Naive B cell (primary cell): ENCODE results near the gene NFIA. TPM values are rescaled to one million over a fixed set of nuclear protein-coding genes. Genes with fewer than 3 reads are reported as not detected.
"Not testable (repeated sequence)": the region's sequence is repeated elsewhere in the genome, so short reads cannot be mapped to it uniquely, and the experiment has no call there.

ENCODE experiments used
- ATAC-seq, 2 donors: fragments of 150-1000 bp; cut with Tn5 transposase; 2 replicates each; pipeline ENCODE4 v1.10.0; 2021; ENCODE audit warnings: low read depth in 2 of 2, mild to moderate bottlenecking in 2 of 2, moderate library complexity in 2 of 2
- DNase-seq: peaks from one replicate; pipeline ENCODE4 v3.0.0; 2022
- H3K27ac Mint-ChIP-seq, 6 donors: one replicate each; pipeline ENCODE4 v1.8.0; 2020 to 2022; ENCODE audit warnings: mild to moderate bottlenecking in 6 of 6, mixed read lengths in 6 of 6, moderate library complexity in 5 of 6, inconsistent platforms in 2 of 6
- H3K27me3 Mint-ChIP-seq, 3 donors: one replicate each; pipeline ENCODE4 v1.8.0; 2021 to 2022; ENCODE audit warnings: mixed read lengths in 3 of 3, mild to moderate bottlenecking in 1 of 3
- H3K36me3 Mint-ChIP-seq, 2 donors: one replicate each; pipeline ENCODE4 v1.8.0; 2020 to 2022; ENCODE audit warnings: mixed read lengths in 2 of 2, inconsistent platforms in 1 of 2, mild to moderate bottlenecking in 1 of 2
- H3K4me1 Mint-ChIP-seq, 3 donors: one replicate each; pipeline ENCODE4 v1.8.0; 2020 to 2022; ENCODE audit warnings: mixed read lengths in 3 of 3, inconsistent platforms in 1 of 3, mild to moderate bottlenecking in 1 of 3, moderate library complexity in 1 of 3
- H3K4me3 Mint-ChIP-seq, 8 donors: one replicate each; pipeline ENCODE4 v1.8.0; 2020 to 2022; ENCODE audit warnings: mild to moderate bottlenecking in 8 of 8, mixed read lengths in 8 of 8, moderate library complexity in 8 of 8, inconsistent platforms in 2 of 8
- H3K9me3 Mint-ChIP-seq, 7 donors: one replicate each; pipeline ENCODE4 v1.8.0; 2020 to 2022; ENCODE audit warnings: mixed read lengths in 7 of 7, mild to moderate bottlenecking in 5 of 7, inconsistent platforms in 2 of 7, moderate library complexity in 1 of 7
- polyA plus RNA-seq, 6 donors: library from polyadenylated mRNA; unstranded; fragments of 300-500 nt; fragmentation: Illumina TruSeq; gene quantifications; one replicate each; pipeline ENCODE4 v1.2.3, GENCODE V29; 2021; ENCODE audit warnings: low read depth in 6 of 6

The NFIA gene
- polyA plus RNA-seq, 6 donors from 2014 or later = 0.77 to 5.7 (median 1.4) TPM

DNA sequence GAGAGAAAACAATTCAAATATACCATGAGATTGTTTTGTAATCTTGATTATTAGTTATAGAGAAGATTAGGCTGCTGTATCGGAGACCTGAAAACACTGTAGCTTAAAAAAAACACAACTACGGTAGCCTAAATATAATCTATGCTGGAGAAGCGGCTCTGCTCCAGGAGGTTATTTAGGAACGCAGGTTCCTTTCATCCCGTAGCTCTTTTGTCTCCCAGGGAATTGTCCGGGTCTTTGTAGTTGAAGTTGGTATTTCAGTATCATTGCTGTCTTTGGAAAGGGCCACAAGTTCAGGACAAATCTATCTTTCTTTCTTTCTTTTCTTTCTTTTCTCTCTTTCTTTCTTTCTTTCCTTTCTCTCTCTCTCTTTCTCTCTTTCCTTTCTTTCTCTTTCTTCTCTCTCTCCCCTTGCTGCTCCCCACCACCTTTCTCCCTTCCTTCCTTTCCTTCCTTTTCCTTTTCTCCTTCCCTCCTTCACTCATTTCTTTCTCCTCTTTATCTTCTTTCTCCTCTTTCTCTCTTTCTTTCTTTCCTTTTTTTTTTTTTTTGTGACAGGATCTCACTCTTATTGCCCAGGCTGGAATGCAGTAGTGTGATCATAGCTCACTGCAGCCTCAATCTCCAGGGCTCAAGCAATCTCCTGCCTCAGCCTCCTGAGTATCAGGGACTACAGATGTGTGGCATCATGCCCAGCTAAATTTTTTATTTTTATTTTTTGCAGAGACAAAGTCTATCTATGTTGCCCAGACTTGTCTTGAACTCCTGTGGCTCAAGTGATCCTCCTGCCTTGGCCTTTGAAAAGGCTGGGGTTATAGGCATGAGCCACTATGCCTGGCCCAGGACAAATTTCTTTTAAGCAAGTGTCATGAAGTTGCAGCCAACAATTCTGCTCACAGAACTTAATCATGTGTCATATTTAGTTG lies 10.9 kb upstream of the NFIA start:
- ATAC-seq = no peak
- Mint-ChIP-seq H3K4me3 (no peak overlapping the region), H3K36me3 (no peaks in the 10 kb centered on the region), H3K27me3 (peaks cover 0 to 1% (median 0%) of the 10 kb centered on the region in 3 donors), H3K9me3 (no peaks in the 10 kb centered on the region), H3K27ac (peak overlapping the region in 1 of 6 donors; percentile 64), H3K4me1 (peaks cover 2 to 4% (median 4%) of the 10 kb centered on the region in 3 donors)
- no peak for DNase-seq

DNA sequence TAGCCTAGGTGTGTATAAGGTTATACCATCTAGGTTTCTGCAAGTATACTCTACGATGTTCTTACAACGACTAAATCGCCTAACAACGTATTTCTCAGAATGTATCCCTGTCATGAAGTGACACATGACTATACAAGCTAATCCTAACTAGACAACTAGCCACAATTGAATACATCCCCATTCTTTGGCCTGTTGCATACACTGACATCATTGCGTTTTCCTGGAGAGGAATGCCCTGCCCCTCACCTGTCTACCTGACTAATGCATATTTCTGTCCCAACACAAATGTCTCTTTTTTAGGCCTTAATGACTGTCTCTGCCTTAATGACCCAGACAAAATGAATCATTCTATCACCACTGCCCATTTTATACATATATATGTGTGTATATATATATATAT lies 8.5 kb upstream of the NFIA start:
- Mint-ChIP-seq H3K4me3 (no peak overlapping the region), H3K36me3 (no peaks in the 10 kb centered on the region), H3K9me3 (no peaks in the 10 kb centered on the region), H3K4me1 (peaks cover 18 to 24% (median 20%) of the 10 kb centered on the region in 3 donors), H3K27me3 (peaks cover 6 to 10% (median 7%) of the 10 kb centered on the region in 3 donors), H3K27ac (no peak overlapping the region)
- no peak for DNase-seq
- ATAC-seq = no peak

DNA sequence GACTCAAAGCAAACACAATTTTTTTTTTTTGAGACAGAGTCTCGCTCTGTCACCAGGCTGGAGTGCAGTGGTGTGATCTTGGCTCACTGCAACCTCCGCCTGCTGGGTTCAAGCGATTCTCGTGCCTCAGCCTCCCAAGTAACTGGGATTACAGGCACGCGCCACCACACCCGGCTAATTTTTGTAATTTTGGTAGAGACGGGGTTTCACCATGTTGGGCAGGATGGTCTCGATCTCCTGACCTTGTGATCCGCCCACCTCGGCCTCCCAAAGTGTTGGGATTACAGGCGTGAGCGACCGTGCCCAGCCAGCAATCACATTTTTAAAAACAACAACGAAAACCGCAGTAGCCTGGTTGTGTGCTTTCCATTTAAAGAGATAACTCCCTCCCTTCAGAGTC lies 6.5 kb upstream of the NFIA start:
- H3K27me3 Mint-ChIP-seq = peaks cover 24 to 27% (median 26%) of the 10 kb centered on the region in 3 donors
- not testable (repeated sequence) for DNase-seq, H3K9me3 Mint-ChIP-seq, ATAC-seq, H3K36me3 Mint-ChIP-seq
- peaks cover 21 to 36% (median 32%) of the 10 kb centered on the region in 3 donors for H3K4me1 Mint-ChIP-seq
- H3K27ac Mint-ChIP-seq = peak overlapping the region in 5 of 6 donors; percentile 41 to 97 (median 93)
- H3K4me3 Mint-ChIP-seq = peak overlapping the region in 4 of 8 donors; percentile 12 to 97 (median 93)

DNA sequence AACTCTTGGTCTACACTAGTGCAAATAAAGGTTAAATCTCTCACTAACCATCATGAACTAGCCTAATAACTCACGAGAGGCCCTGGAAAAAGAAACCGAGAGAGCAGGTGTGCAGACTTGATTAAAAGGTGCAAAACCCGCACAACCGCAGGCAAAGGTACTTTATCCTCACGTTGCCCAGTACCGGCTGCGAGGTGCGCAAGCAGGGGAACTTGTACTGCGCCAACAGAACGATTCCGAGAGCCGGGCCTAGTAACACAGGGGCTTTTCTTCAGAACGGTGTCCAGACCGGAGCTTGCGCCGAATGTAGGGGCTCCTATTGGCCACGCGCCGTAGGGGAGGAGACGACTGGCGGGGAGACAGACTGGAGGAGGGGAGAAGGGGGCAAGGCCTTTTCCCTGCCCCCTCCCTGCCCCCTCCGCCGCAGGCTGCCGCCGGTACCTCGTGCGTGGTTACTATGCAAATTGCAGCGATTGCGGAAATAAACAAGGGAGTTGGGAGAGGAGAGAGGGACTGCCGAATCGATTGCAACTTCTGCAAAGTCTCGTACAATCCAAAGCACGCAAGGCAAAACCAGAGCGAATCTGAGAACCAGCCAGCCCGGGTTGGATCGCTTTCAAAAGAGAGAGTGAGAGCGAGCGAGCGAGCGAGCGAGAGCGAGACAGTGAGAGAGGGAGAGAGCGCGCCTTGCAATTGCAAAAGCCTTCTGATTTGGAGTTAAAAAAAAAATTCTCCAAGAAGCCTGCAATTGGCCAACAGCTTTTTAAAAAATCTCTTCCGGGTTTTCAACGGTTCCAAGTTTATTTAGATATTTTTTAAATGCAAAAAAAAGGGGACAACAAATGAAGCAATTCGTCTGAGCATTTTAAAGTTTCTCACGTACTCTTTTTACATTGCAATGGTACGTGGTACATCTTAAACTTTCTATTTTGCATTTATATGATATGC lies 5.4 kb upstream of the NFIA start:
- H3K4me3 Mint-ChIP-seq = peak overlapping the region; percentile 92 to 99 (median 96)
- DNase-seq = peak; percentile 84
- peaks cover 25 to 41% (median 40%) of the 10 kb centered on the region in 3 donors for H3K4me1 Mint-ChIP-seq
- peaks cover 33 to 37% (median 35%) of the 10 kb centered on the region in 3 donors for H3K27me3 Mint-ChIP-seq
- H3K27ac Mint-ChIP-seq = peak overlapping the region; percentile 91 to 97 (median 94)
- peak; percentile 83 for ATAC-seq
- no peaks in the 10 kb centered on the region for H3K36me3 Mint-ChIP-seq
- H3K9me3 Mint-ChIP-seq = no peaks in the 10 kb centered on the region

DNA sequence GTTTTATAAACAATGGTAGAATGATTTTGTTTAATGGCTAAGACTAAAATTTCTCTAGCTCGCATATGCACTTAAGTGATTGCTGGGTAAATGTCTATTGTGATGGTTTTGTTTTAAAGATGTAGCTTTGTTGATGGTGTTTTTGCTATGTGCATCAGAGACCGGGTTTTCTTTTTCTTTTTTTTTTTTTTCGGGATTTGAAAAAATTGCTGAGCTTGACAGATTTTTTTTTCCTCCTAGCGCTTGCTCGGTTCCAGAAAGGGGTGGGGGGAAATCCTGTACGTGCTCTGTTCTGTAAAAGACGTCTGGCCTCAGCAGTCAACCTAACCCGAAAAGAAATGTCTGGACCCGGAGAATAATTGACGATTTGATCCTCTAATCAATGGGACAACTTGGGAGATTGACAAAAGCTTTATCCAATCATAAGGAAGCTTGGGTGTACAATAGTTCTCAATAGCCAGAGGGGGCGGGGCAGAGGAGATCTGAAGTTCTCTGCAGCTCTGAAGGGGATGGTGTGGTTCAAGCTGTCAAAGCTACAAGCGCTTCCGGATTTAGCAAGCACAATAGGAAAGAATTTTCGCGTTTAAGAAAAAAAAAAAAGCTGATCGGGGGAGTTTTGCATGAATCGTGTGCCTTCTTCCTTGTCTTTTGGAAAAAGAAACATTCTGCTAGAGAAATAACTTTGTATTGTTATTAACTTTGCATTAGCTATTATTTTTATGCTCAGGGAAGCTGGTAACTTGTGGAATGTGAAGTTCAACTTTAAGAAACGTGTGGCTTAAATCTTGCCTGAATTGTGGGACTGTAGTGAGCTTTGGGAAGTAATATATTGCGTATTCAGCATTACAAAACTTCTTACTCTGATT lies 4.5 kb upstream of the NFIA start:
- Mint-ChIP-seq H3K4me3 (peak overlapping the region; percentile 92 to 99 (median 96)), H3K36me3 (no peaks in the 10 kb centered on the region), H3K4me1 (peaks cover 28 to 47% (median 42%) of the 10 kb centered on the region in 3 donors), H3K27me3 (peaks cover 33 to 44% (median 40%) of the 10 kb centered on the region in 3 donors), H3K27ac (peak overlapping the region; percentile 14 to 96 (median 88)), H3K9me3 (no peaks in the 10 kb centered on the region)
- ATAC-seq (peak; percentile 38 to 41), DNase-seq (peak; percentile 86)

DNA sequence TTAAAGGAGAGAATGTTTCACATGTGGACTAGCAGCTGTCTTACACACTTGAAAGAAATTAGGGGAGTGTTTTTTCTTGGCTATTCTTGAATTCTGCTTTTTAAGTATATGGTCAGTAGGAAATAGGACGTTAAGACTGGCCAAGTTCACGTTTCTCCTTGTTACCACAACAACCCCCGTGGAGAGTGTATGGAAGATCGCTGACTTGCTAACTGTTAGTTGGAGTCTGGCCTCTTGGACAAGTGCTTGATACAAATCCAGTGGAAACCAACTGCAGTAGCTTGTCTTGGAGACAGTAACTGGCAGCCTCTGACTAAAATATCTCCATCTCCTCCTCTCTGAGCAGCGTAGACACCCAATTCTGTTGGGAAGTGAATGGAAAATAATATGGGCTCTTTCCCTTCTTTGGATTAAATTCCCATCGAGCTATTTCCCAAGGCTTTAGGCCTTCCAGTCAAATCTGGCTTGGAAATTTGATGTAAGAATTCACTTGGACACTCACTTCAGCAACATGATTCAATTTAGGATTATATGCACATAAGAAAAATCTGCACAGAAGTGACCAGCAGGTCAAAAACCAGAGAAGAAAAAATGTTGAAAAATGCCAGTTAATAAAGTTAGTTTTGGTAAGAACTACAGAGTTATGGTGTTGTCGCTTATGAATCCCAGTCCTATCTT lies 3.6 kb upstream of the NFIA start:
- ATAC-seq = no peak
- Mint-ChIP-seq H3K27me3 (peaks cover 37 to 48% (median 42%) of the 10 kb centered on the region in 3 donors), H3K36me3 (no peaks in the 10 kb centered on the region), H3K9me3 (peaks cover 0 to 1% (median 0%) of the 10 kb centered on the region in 7 donors), H3K4me3 (peak overlapping the region in 6 of 8 donors; percentile 12 to 97 (median 95)), H3K4me1 (peaks cover 29 to 48% (median 44%) of the 10 kb centered on the region in 3 donors), H3K27ac (peak overlapping the region in 1 of 6 donors; percentile 6)
- DNase-seq = no peak

DNA sequence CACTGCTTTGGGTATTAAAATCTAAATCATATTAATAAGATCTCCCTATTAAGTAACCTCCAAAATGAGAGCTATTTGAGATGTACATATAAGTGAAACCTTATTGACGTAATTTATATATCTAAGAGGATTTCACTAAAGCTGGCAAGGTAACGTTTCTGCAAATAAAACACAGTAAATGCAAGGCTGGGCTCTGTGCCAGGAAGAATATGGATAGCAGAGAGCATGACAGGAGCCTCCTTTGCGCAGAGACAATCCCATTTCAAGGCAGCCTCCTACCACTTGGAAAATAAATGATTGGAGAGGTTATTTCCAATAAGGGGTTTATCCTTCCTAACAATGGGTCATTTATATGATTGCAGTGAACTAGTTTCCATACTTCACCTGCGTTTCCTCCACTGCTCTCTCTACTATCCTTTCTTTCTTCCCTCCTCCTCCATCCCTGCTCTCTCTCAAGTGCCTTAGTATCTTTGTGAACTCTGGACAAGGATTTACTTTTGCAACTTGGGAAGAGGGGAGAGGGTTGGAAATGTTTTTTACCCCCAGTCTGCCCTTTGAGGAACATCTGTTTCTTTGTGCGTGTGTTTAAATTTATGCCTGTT lies 3.0 kb upstream of the NFIA start:
- Mint-ChIP-seq H3K9me3 (peaks cover 0 to 2% (median 0%) of the 10 kb centered on the region in 7 donors), H3K27me3 (peaks cover 43 to 54% (median 48%) of the 10 kb centered on the region in 3 donors), H3K4me3 (peak overlapping the region in 1 of 8 donors; percentile 94), H3K4me1 (peaks cover 33 to 53% (median 48%) of the 10 kb centered on the region in 3 donors), H3K36me3 (no peaks in the 10 kb centered on the region), H3K27ac (no peak overlapping the region)
- ATAC-seq (no peak), DNase-seq (no peak)

DNA sequence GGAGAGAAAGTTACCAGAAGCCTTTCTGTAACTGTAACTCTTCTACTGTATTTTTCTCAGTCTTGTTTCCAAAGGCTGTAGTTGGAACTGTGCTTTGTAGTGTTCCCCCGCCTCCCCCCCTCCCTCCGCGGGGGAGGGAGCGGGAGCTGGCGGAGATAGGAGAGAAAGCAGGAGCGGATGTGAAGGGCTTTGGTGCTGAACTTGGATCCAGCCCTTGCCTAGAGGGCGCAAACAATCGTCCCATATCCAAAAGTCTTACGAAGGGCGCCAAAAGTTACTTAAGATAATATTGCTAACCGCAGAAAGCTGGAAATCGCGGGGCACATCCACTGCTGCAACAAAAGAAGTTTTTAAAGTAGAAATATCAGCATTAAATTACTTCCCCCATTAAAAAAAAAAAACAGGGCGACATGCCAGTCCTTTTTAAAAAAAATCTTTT lies 2.4 kb upstream of the NFIA start:
- Mint-ChIP-seq H3K9me3 (peaks cover 0 to 2% (median 0%) of the 10 kb centered on the region in 7 donors), H3K36me3 (no peaks in the 10 kb centered on the region), H3K27me3 (peaks cover 44 to 55% (median 51%) of the 10 kb centered on the region in 3 donors), H3K4me3 (peak overlapping the region in 4 of 8 donors; percentile 15 to 94 (median 52)), H3K4me1 (peaks cover 33 to 53% (median 48%) of the 10 kb centered on the region in 3 donors), H3K27ac (peak overlapping the region in 1 of 6 donors; percentile 29)
- no peak for ATAC-seq
- no peak for DNase-seq

DNA sequence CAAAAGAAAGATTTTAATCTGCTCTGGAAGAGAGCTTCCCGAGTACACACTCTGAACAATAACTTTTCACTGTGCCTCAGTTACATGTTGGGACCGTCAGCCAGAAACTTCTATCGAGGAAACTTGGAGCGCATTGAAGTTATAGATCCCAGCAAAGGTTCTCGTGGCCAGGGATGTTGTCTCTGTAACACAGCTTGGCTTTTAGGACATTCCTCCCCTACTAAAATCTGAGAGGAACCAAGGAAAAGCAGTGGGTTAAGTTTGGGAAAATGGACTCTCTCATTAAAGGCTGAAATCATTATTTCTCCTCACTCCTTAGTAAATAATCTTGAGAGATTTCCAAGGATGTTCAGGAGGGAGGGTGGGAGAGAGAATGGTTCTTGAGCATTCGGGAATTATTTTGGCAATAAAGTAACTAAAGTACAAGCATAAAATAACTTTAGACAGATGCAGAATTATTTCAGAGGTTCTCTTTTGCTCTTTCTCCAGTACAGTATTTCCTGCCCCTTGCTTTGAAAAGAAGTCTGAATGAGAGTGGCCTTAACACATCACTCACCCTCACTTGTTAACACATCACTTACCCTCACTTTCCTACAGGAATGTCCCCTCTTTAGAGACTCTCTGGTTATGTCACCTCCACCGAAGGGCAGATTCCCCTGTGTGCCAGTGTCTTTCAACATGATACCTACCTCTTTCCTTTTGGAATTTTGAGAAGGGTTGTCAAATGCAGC lies 1.8 kb upstream of the NFIA start:
- H3K36me3 Mint-ChIP-seq = no peaks in the 10 kb centered on the region
- ATAC-seq (no peak), DNase-seq (no peak)
- H3K27ac Mint-ChIP-seq = peak overlapping the region in 1 of 6 donors; percentile 34
- H3K27me3 Mint-ChIP-seq = peaks cover 44 to 58% (median 55%) of the 10 kb centered on the region in 3 donors
- peak overlapping the region; percentile 1 to 94 (median 72) for H3K4me3 Mint-ChIP-seq
- H3K4me1 Mint-ChIP-seq = peaks cover 33 to 53% (median 48%) of the 10 kb centered on the region in 3 donors
- peaks cover 0 to 2% (median 0%) of the 10 kb centered on the region in 7 donors for H3K9me3 Mint-ChIP-seq

DNA sequence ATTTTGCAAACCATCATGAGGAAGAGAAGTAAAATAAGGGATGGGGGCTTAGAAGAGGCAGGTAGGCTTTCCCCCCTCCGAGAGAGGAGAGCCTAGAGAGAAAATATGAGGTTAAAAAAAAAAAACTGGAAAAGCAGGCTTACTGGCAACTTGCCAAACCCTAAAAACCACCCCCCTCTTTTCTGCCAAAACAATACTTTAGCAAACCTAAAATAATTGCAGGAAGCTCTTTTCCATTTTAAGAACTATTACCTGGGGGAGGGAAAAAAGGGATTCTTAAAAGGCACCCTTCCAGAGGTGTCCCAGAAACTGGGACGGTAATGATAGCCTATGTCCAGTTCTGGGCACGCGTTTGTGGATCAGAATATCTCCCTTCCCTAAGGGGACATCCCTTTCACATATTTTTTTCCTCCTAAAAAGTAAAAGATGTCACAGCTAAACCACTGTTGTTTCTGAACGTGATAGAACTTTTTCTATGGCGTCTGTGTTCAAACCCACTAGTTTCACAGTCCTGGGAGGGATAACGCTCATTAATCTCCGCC lies 1.1 kb upstream of the NFIA start:
- H3K27ac Mint-ChIP-seq = peak overlapping the region in 1 of 6 donors; percentile 34
- DNase-seq (no peak), ATAC-seq (no peak)
- peak overlapping the region; percentile 67 to 94 (median 75) for H3K4me3 Mint-ChIP-seq
- H3K4me1 Mint-ChIP-seq = peaks cover 32 to 53% (median 46%) of the 10 kb centered on the region in 3 donors
- peaks cover 44 to 64% (median 55%) of the 10 kb centered on the region in 3 donors for H3K27me3 Mint-ChIP-seq
- H3K36me3 Mint-ChIP-seq = no peaks in the 10 kb centered on the region
- peaks cover 0 to 2% (median 0%) of the 10 kb centered on the region in 7 donors for H3K9me3 Mint-ChIP-seq
